ENCODE measurements around the gene HSPBAP1.
"Not testable (repeated sequence)": the region's sequence is repeated elsewhere in the genome, so short reads cannot be mapped to it uniquely, and the experiment has no call there.

Gene HSPBAP1

GRCh38 chr3:122784436-122784835 lies 9.2 kb downstream of the HSPBAP1 start:
- no peak for DNase-seq

- no peak for DNase-seq
These were observed 10.8 kb downstream of the HSPBAP1 start for GRCh38 chr3:122782804-122783203.

- DNase-seq, result no peak
These were observed 16.1 kb downstream of the HSPBAP1 start for GRCh38 chr3:122777563-122777962.

GRCh38 chr3:122776675-122777468 lies 16.8 kb downstream of the HSPBAP1 start:
- DNase-seq, result no peak

GRCh38 chr3:122774564-122774963 lies 19.1 kb downstream of the HSPBAP1 start:
- no peak for DNase-seq

- DNase-seq, result no peak
These were observed 19.6 kb downstream of the HSPBAP1 start for GRCh38 chr3:122773944-122774509.

- no peak for DNase-seq
These were observed 20.8 kb downstream of the HSPBAP1 start for GRCh38 chr3:122772827-122773226.

- no peak for DNase-seq
These were observed 23.0 kb downstream of the HSPBAP1 start for GRCh38 chr3:122770521-122771202.

- no peak for DNase-seq
These were observed 25.9 kb downstream of the HSPBAP1 start for GRCh38 chr3:122767540-122768372.

- DNase-seq, result no peak
These were observed 27.2 kb downstream of the HSPBAP1 start for GRCh38 chr3:122766430-122766829.

GRCh38 chr3:122760453-122761271 lies 33.0 kb downstream of the HSPBAP1 start:
- no peak for DNase-seq

- no peak for DNase-seq
These were observed 34.6 kb downstream of the HSPBAP1 start for GRCh38 chr3:122758877-122759560.

- DNase-seq, result no peak
These were observed 38.1 kb downstream of the HSPBAP1 start for GRCh38 chr3:122755491-122755890.

GRCh38 chr3:122754929-122755328 lies 38.7 kb downstream of the HSPBAP1 start:
- DNase-seq, result no peak

GRCh38 chr3:122748347-122748746 lies 45.3 kb downstream of the HSPBAP1 start:
- DNase-seq, result no peak

- DNase-seq, result not testable (repeated sequence)
These were observed 46.3 kb downstream of the HSPBAP1 start for GRCh38 chr3:122747295-122747694.

- no peak for DNase-seq
These were observed 48.1 kb downstream of the HSPBAP1 start for GRCh38 chr3:122745369-122746021.

GRCh38 chr3:122743581-122744120 lies 50.0 kb downstream of the HSPBAP1 start:
- DNase-seq, result no peak

GRCh38 chr3:122742234-122742633 lies 51.4 kb downstream of the HSPBAP1 start:
- no peak for DNase-seq

- no peak for DNase-seq
These were observed 54.5 kb downstream of the HSPBAP1 start for GRCh38 chr3:122739172-122739571.

Data from GDM1 (cell line).